ENCODE results near the gene TMED8.
"Not testable (repeated sequence)": the region's sequence is repeated elsewhere in the genome, so short reads cannot be mapped to it uniquely, and the experiment has no call there.

Gene TMED8

DNA sequence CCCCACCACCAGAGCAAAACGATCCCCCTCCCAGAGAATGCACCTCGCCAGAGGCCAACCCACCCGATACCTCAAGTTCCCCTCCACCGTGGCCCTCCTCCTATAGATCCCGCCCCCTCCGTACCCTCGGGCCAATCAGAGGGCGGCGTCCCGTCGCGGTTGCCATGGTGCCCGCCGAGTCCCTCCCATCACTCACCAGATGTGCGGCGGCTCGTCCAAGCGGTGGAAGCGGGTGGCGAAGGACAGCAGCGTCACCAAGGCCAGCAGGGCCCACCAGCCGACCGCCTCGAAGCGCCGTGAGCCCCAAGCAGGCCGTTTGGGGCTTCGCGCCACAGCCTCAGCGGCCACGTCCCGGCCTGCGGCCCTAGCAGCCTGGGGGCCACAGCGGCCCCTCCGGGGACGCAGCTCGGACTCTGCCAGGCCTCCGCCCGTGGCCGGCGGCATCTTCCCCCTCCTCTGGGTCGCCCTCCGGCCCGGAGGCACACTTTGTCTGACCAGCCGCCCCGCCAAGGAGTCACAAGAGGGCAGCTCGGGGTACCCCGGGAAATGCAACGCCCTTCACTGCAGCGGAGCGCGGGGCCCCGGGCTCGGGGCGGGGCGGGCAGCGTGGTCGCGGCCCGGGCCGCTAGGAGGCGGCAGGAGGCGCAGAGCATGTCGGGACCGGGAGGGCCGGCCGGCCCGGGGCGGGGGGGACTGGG lies 56.5 kb downstream of the TMED8 start, which contains the start of gene POMT2:
POMT2 (minus strand) TSS at position 646 of the 698 bp plus-strand sequence; CDS start at position 444, 202 bp downstream.
- peak; percentile 89 to 90 for DNase-seq

GRCh38 chr14:77319422-77319821 lies 57.5 kb downstream of the TMED8 start:
- no peak for DNase-seq

DNA sequence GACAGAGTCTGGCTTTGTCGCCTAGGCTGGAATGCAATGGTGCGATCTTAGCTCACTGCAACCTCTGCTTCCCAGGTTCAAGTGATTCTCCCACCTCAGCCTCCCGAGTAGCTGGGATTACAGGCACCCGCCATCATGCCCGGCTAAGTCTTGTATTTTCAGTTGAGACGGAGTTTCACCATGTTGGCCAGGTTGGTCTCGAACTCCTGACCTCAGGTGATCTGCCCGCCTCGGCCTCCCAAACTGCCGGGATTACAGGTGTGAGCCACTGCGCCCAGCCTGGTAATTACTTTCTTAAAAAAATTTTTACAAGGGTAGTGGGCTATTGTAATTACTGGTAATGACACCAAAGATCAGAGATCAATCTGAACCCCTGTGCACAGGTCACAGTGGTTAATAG lies 58.1 kb downstream of the TMED8 start:
- not testable (repeated sequence) for DNase-seq

DNA sequence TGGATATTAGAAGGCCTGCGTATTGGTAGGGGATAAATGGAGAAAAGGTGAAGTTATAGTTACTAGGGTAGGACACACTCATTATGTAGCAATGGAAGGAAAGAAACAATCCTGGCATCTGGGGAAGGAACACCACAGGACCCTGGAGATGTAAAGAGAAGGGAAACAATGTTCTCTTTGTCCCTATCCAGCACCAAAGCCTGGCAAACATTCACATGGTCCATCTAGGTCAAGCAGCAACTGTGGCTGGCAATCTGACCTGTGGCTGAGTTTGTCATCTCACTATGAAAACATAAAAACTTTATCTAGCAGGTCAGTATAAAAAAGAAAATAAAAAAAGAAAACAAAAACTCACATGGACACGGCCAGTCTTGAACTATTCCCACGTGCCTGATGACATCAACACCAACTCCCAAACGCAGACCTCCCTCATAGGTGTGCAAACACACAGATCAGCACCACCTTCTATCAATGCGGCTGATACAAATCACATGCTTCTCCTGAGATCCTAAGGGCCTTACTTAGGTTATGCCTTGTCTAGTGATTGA lies 58.8 kb downstream of the TMED8 start:
- DNase-seq, result no peak

GRCh38 chr14:77316872-77317301 lies 60.0 kb downstream of the TMED8 start:
- DNase-seq, result no peak

- DNase-seq, result no peak
Measured at GRCh38 chr14:77316195-77316505, 60.7 kb downstream of the TMED8 start.

GRCh38 chr14:77314539-77315457 lies 62.1 kb downstream of the TMED8 start:
- DNase-seq, result no peak

DNA sequence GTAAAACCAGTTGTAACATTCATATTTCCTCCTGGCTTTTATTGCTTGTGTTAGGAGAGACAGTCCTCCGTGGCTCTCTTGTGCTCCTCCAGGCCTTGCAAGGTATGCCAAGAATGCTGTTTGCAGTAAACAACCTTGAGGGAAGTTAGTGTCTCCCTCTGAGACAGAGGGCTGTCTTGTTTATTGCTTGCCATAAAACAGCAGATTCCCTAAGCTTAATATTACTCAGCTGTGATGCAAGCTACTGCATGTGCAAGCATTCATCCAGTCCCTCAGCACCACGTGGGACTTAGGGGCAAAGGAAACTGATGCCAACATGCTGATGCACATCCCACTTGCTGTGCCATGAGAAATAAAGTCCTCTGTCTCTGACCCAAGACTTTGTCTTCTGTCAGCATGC lies 62.9 kb downstream of the TMED8 start:
- DNase-seq, result no peak

GRCh38 chr14:77313371-77313770 lies 63.5 kb downstream of the TMED8 start:
- DNase-seq, result no peak

DNA sequence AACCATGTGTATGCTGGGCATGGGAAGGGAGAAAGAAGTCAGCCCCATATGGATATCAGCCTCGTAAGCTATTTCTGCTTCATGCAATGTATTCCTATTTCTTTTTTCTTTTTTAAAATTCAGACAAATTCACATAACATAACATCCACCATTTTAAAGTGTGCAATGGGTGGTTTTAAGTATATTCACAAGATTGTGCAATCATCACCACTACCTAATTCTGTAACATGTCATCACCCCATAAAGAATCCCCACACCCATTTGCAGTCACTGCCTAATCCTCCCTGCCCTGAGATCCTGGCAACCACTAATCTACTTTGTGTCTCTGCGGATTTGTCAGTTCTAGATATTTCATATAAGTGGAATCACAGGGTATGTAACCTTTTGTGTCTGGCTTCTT lies 65.7 kb downstream of the TMED8 start:
- DNase-seq, result no peak

GRCh38 chr14:77310026-77310425 lies 66.9 kb downstream of the TMED8 start:
- no peak for DNase-seq

- DNase-seq, result no peak
Measured at GRCh38 chr14:77309131-77309530, 67.8 kb downstream of the TMED8 start.

GRCh38 chr14:77306851-77307496 lies 69.9 kb downstream of the TMED8 start:
- DNase-seq, result no peak

- no peak for DNase-seq
Measured at GRCh38 chr14:77306416-77306815, 70.5 kb downstream of the TMED8 start.

GRCh38 chr14:77305696-77306095 lies 71.2 kb downstream of the TMED8 start:
- DNase-seq, result no peak

DNA sequence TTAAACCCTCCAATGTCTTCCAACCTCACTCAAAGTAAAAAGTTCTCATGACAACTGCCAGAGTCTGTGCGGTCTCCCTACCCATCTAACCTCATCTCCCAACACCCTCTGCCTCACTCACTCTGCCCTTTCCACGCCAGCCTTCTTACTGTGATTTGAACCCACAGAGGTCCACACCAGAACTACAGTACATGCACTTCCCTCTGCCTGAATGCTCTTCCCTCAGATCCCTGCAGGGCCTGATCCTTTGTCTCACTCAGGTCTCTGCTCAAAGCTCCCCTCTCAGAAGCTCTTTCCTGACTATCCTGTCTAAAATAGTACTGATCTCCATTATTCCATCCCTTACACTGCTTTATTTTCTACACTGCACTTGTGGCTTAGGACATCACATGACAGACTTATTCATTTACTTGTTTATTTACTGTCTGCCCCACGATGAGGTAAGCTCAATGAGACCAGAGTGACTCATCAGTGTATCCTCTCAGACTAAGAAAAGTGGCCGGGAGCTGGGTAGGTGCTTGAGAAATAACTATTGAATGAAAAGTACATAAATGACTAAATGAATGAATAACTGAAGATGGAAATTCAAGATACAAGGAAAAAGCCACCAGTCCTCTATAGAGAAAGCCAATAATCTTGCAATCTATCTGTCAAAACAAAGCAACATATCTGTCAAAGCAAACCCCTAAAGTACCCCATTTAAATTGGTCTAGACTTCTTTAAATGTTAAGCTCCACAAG lies 73.3 kb downstream of the TMED8 start:
- no peak for DNase-seq

GRCh38 chr14:77302926-77303325 lies 74.0 kb downstream of the TMED8 start:
- peak in 1 of 2 experiments; percentile 8 for DNase-seq

DNA sequence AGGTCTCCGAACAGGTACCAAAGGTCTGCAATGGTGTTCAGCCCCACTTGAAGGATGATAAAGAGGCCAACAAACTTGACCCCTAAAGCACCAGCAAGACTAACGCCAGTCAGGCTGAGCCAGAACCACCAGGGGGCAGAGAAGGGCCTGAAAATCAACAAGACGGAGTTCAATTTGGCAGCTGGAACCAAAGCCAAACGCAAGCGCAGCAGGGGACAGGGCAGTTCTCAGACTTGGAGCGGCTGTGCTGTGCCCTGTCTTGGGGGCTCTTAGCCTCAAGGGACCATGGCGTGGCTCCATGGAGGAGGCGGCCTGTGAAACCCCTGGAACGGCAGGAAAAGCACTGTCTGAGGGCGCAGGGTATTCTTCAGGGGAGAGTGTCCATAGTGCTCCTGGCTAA lies 75.8 kb downstream of the TMED8 start:
- peak; percentile 36 to 42 for DNase-seq

- DNase-seq, result no peak
Measured at GRCh38 chr14:77299771-77300170, 77.1 kb downstream of the TMED8 start.

- DNase-seq, result no peak
Measured at GRCh38 chr14:77296906-77297305, 80.0 kb downstream of the TMED8 start.

- no peak for DNase-seq
Measured at GRCh38 chr14:77296155-77296554, 80.7 kb downstream of the TMED8 start.

GRCh38 chr14:77290705-77291104 lies 86.2 kb downstream of the TMED8 start:
- DNase-seq, result no peak

DNA sequence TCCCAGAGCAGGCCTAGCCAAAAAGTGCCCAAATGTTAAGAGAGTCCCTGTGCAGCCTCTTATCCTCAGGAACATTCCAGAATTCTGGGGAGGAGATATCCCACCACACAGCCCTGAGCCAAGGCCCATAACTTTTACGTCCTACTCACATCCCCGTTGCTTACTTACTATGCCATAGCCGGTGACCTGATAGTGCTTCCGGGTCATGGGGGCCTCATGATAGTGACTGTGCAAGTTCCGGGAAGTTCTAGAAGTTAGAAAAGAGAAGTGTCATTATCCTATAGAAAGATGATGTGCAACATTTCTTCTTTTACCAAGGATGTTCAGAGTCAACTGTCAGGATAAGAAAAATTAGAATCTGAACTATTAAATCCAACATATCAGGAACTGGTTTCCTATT lies 90.3 kb downstream of the TMED8 start:
- DNase-seq, result no peak
